DMS153 treated with DMSO at 0.1 percent for 48 hours (cell line): ENCODE results near the gene TRIP13.
"Not testable (repeated sequence)": the region's sequence is repeated elsewhere in the genome, so short reads cannot be mapped to it uniquely, and the experiment has no call there.

Experiments
- DNase-seq: peaks from one replicate; lab custom pipeline; 2025; ENCODE audit not compliant: unreplicated experiment; lab: John Stamatoyannopoulos, UW

Gene TRIP13

DNA sequence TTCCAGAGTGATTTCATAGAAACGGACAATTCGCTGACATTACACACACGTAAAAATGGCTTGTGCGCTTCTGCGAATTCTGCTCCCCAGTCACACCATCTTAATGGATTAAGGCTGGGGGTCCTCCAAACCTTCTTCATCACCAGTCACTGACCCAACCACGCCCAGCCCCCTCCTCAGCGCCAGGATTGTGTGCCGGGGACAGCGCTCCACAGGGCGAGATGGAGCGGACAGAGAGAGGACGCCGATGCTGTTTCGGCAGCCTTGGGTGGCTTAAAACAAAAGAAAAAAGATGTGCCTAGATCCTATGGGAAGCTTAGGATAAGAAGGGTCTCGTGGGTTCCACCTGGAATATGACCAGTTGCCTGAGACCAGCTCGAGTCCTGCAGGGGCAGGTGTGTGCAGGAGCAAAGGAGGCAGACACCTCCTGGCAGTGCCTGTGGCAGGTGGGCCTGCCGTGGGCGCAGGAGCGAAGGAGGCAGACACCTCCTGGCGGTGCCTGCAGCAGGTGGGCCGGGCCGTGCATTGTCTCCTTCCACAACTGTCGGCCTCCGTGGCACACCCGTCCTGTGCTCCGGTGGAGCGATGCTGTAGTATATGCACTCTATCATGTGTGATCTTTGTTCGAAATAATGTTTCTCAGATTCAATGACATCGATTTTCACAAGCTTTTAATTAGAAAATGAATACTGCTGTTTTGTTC is 20.9 kb upstream of the TRIP13 start:
- no peak for DNase-seq

DNA sequence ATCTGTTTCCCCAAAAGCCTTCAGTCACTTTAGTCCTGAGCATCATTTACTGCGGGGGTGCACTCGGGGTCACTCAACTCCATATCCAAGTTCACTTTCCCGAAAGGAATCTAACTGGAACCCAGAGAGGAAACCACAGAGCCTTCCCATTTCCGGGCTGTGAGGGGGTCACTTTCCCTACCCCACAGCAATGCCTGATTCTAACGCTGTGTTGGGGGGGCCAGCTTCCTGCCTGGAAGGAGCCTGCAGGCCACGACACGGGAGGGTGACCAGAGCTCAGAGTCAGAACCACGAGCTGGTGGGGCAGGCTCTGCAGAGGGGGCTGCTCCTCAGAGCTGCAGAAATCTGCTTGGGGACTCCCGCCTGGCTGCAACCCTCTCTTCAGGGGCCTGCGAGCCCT is 20.4 kb upstream of the TRIP13 start:
- DNase-seq: no peak

DNA sequence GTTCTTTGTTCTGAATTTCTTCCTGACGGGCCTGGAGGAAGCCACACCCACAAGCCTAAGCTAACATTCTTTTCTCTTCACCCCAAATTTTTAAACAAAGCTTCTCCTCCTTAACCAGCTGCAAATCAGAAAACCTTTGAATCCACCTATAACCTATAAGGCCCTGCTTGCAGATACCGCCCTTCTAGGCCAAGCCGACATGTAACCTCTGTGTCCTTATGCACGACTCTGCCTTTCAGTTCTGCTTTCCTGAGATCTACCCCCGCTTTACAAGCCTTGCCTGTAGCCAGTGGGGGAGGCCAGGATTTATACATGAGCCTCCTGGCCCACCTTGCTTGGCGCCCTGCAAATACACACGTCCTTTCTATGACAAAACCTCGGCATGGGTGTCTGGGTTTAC is 19.4 kb upstream of the TRIP13 start:
- no peak for DNase-seq

DNA sequence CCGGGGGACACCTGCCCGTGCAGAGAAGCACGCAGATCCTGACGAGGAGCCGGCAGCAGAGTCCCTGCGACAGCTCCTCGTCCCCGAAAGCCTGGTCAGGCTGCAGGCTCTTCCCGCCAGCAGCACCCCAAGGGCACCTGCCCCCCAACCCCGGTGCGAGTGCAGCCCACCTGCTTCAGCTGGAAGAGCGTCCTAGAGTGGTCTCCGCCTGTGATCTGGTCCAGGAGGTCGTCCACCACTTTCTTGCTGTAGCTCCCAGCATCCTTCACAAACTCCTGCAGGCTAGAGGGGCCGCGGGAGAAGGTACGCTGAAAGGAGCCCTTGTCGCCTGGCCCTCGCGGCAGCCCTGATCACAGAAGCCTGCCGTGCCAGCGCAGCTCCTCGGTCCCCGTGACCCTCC is 16.8 kb upstream of the TRIP13 start:
- no peak for DNase-seq

DNA sequence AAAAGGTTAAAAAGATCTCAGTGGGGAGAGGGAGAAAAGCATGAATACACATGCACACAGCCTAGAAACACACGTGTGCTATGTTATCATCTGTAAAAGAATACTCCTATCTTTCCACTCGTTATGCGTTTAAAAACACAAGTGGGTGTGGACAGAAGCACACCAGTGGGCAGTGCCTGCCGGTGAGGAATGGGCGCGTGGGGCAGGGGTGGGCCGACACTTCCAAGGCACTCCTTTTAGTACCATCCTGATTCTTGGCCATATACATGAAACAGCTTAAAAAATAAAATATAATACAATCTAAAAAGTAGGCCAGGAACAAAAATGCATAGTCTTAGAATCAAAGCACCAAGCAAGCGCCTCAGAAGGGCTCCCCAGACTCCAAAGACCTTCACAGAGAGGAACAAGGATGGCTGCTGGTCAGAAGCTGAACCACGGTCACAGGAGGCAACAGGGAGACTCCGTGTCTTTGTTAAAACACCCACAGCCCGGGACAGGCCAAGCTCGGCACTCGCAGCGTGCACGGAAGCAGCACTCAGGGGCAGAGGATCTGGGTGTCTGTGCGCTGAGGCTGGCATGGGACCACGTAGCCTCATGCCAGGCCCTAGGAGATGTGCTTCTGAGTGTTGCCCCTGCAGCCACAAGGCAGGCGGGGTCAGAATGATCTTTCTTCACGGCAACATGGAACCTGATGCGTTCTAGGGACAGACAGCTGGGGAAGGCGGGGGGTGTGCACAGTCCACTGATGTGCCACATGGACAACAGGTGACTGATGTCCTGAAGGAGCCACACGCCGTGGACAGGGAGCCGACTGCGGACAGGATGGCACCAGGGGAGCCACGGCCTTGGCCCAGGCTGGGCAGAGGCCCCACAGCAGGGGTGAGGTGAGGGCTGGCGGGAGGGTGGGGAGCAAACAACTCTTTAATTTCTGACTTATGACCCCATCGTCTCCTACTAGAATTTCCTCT is 16.0 kb upstream of the TRIP13 start:
- no peak for DNase-seq

DNA sequence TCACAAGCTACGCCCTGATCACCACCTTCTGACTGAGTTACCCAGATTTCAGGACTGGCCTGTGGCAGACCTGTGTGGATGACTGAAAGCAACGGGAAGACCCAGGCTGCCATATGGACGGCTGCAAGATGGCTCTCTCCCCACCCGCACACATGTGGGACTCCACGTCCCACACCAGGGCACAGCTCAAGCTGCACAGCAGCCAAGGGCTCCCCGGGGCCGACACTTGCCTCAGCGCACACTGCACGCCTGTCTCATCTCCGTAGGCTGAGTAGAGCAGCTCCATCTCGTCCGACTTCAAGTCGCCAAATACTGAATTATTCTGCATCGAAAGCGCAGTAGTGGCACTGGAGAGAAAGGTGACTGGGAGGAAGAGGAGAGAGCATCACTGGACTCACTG is 14.6 kb upstream of the TRIP13 start:
- DNase-seq: no peak

DNA sequence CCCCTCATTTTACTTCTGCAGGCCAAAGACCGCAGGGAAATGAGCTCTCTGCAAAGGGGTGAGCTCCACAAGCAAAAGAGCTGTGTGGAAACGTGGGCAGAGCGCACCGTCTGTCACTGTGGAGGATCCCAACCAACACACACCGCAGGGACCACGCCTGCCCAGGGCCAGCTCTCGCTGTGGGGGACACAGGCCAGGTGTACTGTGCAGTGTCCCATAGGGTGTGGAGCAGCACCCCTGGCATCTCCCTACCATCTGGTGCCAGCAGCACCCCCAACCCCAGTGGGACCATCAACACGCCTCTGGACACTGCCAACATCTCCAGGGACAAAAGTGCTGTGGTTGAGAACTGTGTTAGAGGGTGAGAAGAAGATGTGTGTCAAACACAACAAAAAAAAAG is 14.0 kb upstream of the TRIP13 start:
- DNase-seq: not testable (repeated sequence)

DNA sequence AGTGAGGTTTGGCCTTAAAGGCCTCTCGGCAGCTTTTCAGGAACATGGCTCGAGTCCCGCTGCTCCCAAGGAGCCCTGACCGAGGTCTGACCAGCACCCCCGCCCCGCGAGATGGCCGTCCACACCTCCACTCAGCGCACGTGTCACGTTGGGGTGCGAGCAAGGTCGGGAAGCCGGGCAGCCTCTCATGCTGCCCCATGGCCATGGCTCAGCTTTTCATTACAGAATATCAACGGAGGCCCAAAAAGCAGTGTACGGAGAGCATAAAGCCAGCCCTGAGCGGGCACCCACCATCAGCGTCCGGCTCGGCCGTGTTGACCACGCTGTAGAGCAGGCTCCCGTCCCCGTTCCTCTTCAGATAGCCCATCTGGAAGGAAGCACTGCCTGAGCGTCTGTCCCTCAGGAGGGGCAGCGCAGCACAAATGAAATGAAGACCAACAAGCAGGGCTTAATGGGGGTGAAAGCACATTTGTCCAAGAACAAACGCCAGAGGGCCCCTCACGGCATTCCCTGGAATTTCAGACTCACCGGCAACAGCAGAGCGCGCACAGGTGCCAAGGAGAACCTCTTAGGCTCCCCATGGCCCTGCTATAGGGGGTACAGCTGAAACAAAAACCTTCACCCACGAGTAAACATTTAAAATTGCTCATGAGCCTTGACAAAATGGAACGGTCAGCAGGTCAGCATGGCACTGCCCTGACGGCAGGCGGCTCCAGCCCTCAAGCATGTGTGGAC is 11.7 kb upstream of the TRIP13 start:
- DNase-seq: no peak

DNA sequence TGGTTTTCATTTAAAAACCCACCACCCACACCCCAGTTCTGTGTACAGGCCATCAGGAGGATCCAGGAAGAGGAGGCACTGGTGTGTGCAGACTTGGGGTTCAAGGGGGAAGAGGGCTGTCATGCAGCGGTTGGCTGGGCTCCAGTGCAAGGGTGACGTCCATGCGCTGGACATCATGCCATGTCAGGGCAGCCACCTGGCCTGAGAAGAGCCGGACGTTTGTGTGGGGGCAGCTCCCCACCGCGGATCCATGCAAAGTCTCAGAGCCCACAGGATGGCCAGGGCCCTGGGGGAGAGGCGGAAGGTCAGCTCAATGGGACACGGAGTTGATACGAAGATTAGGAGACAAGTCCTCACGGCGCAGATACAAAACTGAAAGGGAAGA is 11.1 kb upstream of the TRIP13 start:
- DNase-seq: no peak

DNA sequence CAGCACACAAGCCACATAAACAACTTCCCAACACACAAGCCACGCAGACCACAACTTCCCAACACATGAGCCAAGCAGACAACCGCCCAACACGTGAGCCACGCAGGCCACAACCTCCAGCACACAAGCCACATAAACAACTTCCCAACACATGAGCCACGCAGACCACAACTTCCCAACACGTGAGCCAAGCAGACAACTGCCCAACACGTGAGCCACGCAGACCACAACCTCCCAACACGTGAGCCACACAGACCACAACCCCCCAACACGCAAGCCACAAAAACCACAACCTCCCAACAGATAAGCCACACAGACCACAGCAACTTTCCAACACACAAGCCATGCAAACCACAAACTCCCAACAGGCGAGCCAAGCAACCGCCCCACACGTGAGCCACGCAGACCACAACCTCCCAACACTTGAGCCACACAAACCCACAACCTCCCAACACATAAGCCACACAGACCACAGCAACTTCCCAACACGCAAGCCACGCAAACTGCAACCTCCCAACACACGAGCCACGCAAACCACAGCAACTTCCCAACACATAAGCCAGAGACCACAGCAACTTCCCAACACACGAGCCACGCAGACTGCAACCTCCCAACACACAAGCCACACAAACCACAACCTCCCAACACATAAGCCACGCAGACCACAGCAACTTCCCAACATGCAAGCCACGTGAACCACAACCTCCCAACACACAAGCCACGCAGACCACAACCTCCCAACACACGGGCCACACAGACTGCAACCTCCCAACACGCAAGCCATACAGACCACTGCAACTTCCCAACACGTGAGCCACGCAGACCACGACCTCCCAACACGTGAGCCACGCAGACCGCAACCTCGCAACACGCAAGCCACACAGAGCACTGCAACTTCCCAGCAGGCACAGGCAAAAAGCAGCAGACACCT is 10.2 kb upstream of the TRIP13 start:
- no peak for DNase-seq

DNA sequence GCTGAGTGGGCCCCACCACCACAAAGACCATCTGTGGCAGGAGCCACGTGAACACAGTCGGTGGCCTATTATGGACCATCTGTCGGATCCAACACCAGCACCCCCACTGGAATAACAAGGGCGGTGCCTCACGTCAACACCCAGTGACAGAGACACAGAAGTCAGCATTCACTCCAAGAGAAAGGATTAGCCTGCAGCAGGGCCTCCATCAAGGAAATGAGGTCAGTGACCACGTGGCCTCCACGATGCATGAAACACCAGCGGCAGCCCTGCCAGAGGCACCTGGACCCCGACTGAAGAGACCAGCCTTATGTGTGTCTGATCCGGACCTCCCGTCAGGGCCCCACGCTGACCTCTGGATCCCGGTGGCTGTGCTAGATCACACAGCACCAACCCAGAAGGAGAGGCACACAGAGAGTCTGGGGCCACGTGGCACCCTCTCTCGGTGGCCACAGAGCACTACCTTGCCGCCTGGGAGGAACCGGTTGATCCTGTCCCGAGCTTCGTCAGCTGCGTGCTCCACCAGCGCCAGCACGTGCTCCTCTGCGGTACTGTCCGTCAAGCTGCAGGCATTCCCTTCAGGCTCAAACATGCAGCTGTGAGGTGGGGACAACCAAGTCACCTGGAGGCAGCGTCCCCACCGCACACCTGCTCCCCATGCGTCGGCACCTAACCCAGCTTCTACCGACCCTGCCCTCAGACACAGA is 9.1 kb upstream of the TRIP13 start:
- DNase-seq: no peak

DNA sequence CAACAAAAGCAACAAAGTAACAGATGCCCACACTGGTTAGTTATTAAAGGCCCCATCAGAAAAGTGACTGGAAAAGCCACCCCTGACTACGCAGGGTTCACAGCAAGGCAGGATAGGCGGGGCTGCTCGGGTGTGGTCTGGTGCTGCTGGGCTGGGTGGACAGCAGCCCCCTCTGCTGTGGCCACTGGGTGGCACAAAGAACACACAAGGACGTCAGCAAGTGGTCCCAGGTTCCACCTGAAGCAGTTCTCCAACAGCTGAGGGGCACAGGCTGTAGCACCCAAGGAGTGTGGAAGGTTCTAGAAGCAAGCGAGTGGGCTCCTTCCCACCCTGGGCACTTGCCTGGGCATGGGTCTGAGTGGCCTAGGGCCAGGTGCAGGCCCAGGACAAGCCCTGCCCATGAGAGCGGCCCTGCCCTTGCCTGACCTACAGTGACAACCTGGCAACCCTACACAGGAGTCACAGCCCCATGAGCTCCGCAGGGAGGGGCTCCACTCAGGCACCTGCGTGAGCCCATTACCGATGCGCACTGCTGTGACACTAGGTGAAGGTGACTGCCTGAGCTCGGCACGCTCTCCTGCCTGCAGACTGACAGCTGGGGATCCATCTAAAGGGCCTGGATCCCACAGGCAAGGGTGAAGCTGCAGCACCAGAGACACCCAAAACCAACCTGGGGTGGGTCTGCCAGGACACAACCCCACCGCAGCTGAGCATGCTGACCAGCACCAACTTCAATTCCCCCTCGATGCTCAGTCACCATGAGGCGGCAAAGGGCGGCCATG is 8.1 kb upstream of the TRIP13 start:
- DNase-seq: no peak

DNA sequence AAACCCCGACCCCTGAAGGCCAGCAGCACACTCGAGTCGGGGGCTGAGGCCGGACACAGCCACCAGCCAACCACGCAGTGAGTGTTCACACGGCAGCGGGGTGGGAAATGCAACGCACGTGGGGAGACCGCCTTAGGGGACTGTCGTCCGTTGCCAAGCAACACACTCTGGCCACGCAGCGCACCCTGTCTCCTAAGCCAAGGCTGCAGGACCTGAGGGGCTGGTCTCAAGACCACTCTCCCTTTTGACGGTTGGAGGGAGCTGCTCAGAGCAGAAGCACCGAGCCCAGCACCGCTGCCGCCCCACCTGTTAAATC is 7.6 kb upstream of the TRIP13 start:
- DNase-seq: no peak

DNA sequence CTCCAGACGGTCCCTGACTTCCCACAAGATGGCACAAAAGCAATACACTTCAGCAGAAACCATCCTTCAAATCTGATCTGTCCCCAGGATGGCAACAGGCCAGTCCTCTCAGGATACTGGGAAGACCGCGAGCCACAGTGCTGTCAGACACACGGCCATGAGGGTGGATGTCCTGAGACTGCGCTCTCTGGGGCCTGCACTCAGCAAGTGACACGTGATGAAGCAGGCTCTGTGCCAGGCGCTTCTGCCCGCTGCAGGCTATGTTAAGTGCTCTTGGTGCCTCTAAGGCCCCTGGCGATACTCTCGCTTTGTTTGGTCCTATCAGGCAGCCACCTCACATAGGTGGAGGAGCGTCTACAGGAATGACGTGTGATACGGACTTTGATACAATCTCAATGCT is 7.2 kb upstream of the TRIP13 start:
- DNase-seq: peak; percentile 19

DNA sequence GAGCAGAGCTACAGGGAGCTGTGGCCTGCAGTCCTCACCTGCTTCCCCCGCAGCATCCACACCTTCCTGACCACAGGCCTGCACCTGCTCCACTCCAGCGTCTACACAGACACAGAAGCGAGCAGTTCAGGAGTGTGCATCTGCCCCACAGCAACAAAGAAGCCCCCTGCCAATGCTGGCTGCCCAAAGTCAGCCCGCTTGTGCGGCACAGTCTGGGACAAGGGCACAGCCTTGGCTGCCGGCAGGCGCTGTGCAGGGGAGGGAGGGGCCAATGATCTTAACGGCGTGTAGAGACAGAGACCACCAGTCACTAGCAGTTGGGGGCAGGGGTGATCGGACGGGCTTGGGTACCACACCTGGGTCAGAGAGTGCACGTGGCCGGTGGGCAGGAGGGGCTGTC is 6.6 kb upstream of the TRIP13 start:
- no peak for DNase-seq

DNA sequence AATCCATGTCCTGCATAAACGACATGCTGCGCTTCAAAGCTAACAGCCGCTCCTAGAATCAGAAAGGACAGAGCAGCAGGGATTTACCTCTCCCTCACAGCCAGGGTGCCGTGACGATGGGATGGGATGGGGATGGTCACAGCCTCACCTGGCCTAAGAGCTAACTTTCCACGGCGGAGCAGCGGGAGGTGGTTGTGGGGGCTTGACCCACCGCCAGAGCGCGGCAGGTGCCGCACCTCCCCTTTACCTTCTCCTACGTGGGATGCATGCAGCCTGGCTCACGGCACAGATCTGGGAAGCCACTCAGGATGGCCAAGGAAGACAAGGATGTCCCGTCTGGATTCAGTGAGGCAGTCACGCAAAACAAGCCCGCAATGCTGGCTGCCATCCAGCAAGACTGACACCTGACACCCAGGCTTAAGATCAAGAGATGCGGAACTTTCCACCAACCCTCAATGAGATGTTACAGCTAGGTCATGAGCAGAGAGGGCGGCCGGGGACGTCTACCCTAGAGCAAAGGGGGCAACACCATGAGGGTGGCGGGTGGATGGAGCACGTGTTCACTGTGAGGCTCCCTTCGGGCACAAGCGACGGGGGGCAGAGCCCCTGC is 5.9 kb upstream of the TRIP13 start:
- DNase-seq: no peak

DNA sequence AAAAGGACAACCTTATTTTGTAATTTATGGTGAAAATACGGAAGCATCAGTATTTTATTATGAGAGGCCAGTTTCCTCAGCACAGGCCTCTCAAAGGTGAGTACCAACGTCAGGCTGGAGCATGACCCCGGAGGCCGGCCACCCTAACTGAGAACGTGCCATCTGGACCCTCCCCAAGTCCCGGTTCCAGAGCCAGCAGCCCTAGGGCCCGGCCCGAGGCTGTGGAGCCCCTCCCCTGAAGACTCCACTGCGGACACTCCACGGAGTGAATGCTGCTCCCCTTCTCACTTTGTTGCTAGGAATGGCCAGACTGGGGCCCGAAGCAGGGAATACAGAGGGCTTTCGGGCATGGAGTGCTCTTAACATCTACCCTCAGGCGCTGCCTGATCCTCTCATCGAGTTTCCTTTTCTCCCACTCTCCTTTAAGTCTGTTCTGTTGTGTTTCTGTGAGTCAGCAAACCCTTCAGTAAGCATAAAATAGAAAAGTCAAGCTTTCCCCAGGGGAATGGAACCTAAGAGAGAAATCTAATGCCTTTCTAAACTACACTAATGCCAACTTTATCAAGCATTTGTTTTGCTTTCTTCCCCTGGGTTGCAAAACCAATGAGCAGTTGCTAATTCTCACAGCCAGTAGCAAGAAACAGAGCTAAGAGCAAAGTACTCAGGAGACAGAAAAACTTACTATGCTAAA is 4.6 kb upstream of the TRIP13 start:
- no peak for DNase-seq

DNA sequence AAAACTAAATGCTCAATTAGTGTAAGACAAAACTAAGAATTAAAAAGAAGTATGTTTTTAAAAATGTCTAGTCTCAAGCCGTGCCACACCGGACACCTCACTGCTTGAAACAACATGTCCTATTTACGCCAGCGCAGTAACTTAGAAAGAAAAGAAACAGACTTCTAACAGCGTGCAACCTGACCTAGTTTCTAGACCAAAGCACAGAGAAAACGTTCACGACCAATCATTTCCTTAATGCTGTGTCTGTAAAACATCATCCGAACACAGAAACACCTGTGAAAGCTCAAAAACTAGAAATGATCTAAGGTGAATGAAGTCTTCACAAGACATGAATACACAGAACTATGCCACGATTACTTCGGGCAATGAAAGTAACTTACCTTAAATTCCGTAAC is 4.0 kb upstream of the TRIP13 start:
- no peak for DNase-seq
